HG02571 (cell line): ENCODE data around the gene ASXL2.
"Not testable (repeated sequence)": the region's sequence is repeated elsewhere in the genome, so short reads cannot be mapped to it uniquely, and the experiment has no call there.

ENCODE experiments used
- ATAC-seq: cut with Tn5 transposase; IDR thresholded peaks from one replicate; pipeline ENCODE4 v1.9.1; 2021; ENCODE audit warnings: mild to moderate bottlenecking, moderate library complexity; ENCODE audit not compliant: unreplicated experiment

The ASXL2 gene

GRCh38 chr2:25838152-25838756 lies 40.0 kb downstream of the ASXL2 start:
- no peak for ATAC-seq

GRCh38 chr2:25835906-25836305 lies 42.4 kb downstream of the ASXL2 start:
- no peak for ATAC-seq

- ATAC-seq, result no peak
Observed at GRCh38 chr2:25833566-25833965, 44.7 kb downstream of the ASXL2 start.

- no peak for ATAC-seq
Observed at GRCh38 chr2:25832897-25833296, 45.4 kb downstream of the ASXL2 start.

- no peak for ATAC-seq
Observed at GRCh38 chr2:25831746-25832449, 46.4 kb downstream of the ASXL2 start.

GRCh38 chr2:25829828-25830227 lies 48.5 kb downstream of the ASXL2 start:
- ATAC-seq, result no peak

GRCh38 chr2:25829377-25829704 lies 48.9 kb downstream of the ASXL2 start:
- no peak for ATAC-seq

- not testable (repeated sequence) for ATAC-seq
Observed at GRCh38 chr2:25828532-25829376, 49.5 kb downstream of the ASXL2 start.

- ATAC-seq, result no peak
Observed at GRCh38 chr2:25825238-25825637, 53.0 kb downstream of the ASXL2 start.

- ATAC-seq, result no peak
Observed at GRCh38 chr2:25824718-25825117, 53.6 kb downstream of the ASXL2 start.

GRCh38 chr2:25824216-25824615 lies 54.1 kb downstream of the ASXL2 start:
- no peak for ATAC-seq

- no peak for ATAC-seq
Observed at GRCh38 chr2:25822190-25823117, 55.8 kb downstream of the ASXL2 start.

- no peak for ATAC-seq
Observed at GRCh38 chr2:25821225-25822056, 56.8 kb downstream of the ASXL2 start.

GRCh38 chr2:25819597-25820039 lies 58.7 kb downstream of the ASXL2 start:
- no peak for ATAC-seq

- no peak for ATAC-seq
Observed at GRCh38 chr2:25817630-25818029, 60.7 kb downstream of the ASXL2 start.

- ATAC-seq, result no peak
Observed at GRCh38 chr2:25817006-25817405, 61.3 kb downstream of the ASXL2 start.

- no peak for ATAC-seq
Observed at GRCh38 chr2:25816249-25816648, 62.0 kb downstream of the ASXL2 start.

- ATAC-seq, result no peak
Observed at GRCh38 chr2:25814681-25815080, 63.6 kb downstream of the ASXL2 start.

- ATAC-seq, result no peak
Observed at GRCh38 chr2:25810428-25810827, 67.9 kb downstream of the ASXL2 start.

GRCh38 chr2:25809646-25810045 lies 68.6 kb downstream of the ASXL2 start:
- no peak for ATAC-seq
